Smooth muscle cell (in vitro differentiated cells): ENCODE data around the gene KRT1. TPM values are rescaled to one million over a fixed set of nuclear protein-coding genes. Genes with fewer than 3 reads are reported as not detected.

Experiments used
- DNase-seq: peaks from one replicate; lab custom pipeline; 2025; ENCODE audit not compliant: unreplicated experiment; lab: John Stamatoyannopoulos, UW
- H2AFZ ChIP-seq: fragments of 200-600 bp; sonication (generic); 2 replicates; pipeline ENCODE4 v1.6.0; 2016; ENCODE audit warnings: antibody characterized with exemption, low read depth, mild to moderate bottlenecking
- H3F3A ChIP-seq: fragments of 200-600 bp; sonication (generic); 2 replicates; pipeline ENCODE4 v1.6.0; 2017; ENCODE audit warnings: antibody characterized with exemption, low read depth
- H3K27ac ChIP-seq: fragments of 200-600 bp; sonication (generic); 2 replicates; pipeline ENCODE4 v1.5.1; 2016; ENCODE audit warnings: low read depth, mild to moderate bottlenecking
- H3K27me3 ChIP-seq: fragments of 200-600 bp; sonication (generic); 2 replicates; pipeline ENCODE4 v1.6.1; 2016; ENCODE audit warnings: low read depth, mild to moderate bottlenecking
- H3K36me3 ChIP-seq: fragments of 200-600 bp; sonication (generic); 2 replicates; pipeline ENCODE4 v1.5.1; 2016; ENCODE audit warnings: low read depth
- H3K4me1 ChIP-seq: fragments of 200-600 bp; sonication (generic); 2 replicates; pipeline ENCODE4 v1.5.1; 2016; ENCODE audit warnings: low read depth
- H3K4me2 ChIP-seq: fragments of 200-600 bp; sonication (generic); 2 replicates; pipeline ENCODE4 v1.6.0; 2016; ENCODE audit warnings: mild to moderate bottlenecking
- H3K4me3 ChIP-seq: fragments of 200-600 bp; sonication (generic); 2 replicates; pipeline ENCODE4 v1.5.1; 2016; ENCODE audit warnings: mild to moderate bottlenecking
- H3K79me2 ChIP-seq: fragments of 200-600 bp; sonication (generic); 2 replicates; pipeline ENCODE4 v1.6.0; 2016; ENCODE audit warnings: low read depth, mild to moderate bottlenecking
- H3K9ac ChIP-seq: fragments of 200-600 bp; sonication (generic); 2 replicates; pipeline ENCODE4 v1.6.0; 2016; ENCODE audit warnings: low read depth
- H3K9me3 ChIP-seq: fragments of 200-600 bp; sonication (generic); replicated peaks from 2 replicates; pipeline ENCODE4 v1.5.1; 2016; ENCODE audit warnings: low read depth
- H4K20me1 ChIP-seq: fragments of 200-600 bp; sonication (generic); 2 replicates; pipeline ENCODE4 v1.6.0; 2016; ENCODE audit warnings: low read depth
- CTCF ChIP-seq: fragments of 200-600 bp; sonication (generic); IDR thresholded peaks from 2 replicates; pipeline ENCODE4 v1.5.1; 2017; ENCODE audit warnings: borderline replicate concordance, mild to moderate bottlenecking, antibody characterized with exemption; ENCODE audit not compliant: insufficient read depth, poor library complexity, severe bottlenecking
- WGBS: methylation state at CpG from one replicate; pipeline ENCODE4 v1.1.7; 2016; ENCODE audit warnings: low lambda C conversion rate; 5-methylcytosine and 5-hydroxymethylcytosine counted together
- polyA plus RNA-seq: library from polyadenylated mRNA; unstranded; fragments of >200 nt; fragmentation: Nextera tagmentation; extraction: Ambion mirVana; gene quantifications from 2 replicates; pipeline ENCODE4 v1.2.1, GENCODE V29; 2016
- total RNA-seq: library from RNA; depleted of rRNA; stranded (reverse); fragments of >200 nt; gene quantifications from 2 replicates; pipeline ENCODE4 v1.2.3, GENCODE V29; 2014

The KRT1 gene
- 11.1 and 13.5 TPM in 2 replicates for total RNA-seq
- 3.1 and 5.6 TPM in 2 replicates for polyA plus RNA-seq

- no peaks in the 10 kb centered on the region for H3K4me1 ChIP-seq
- no peaks in the 10 kb centered on the region for H4K20me1 ChIP-seq
- H3K9me3 ChIP-seq: no peaks in the 10 kb centered on the region
- peaks cover 55% of the 10 kb centered on the region for H3K27me3 ChIP-seq
- H2AFZ ChIP-seq: no peak within 1 kb of the TSS
- no peak within 1 kb of the TSS for H3K4me3 ChIP-seq
- H3K9ac ChIP-seq: no peak within 1 kb of the TSS
- H3K79me2 ChIP-seq: no peaks in the 10 kb centered on the region
- DNase-seq: no peak
- no peaks in the 10 kb centered on the region for H3K36me3 ChIP-seq
- TF ChIP-seq CTCF: no peak
- no peak within 1 kb of the TSS for H3K4me2 ChIP-seq
- H3F3A ChIP-seq: no peaks in the 10 kb centered on the region
- 94% methylated on average over 3 of the region's 3 CpGs for WGBS
- no peak within 1 kb of the TSS for H3K27ac ChIP-seq
Observed at GRCh38 chr12:52680363-52680762, at the start of gene KRT1. Gene KRT1 (minus strand): TSS chr12:52680407. CDS start chr12:52680348, 59 bp downstream.

GRCh38 chr12:52729147-52729546 lies 48.9 kb upstream of the KRT1 start:
- Histone ChIP-seq H3K27me3 (peaks cover 70% of the 10 kb centered on the region), H3K9me3 (no peaks in the 10 kb centered on the region), H3K4me2 (no peak overlapping the region), H3F3A (no peaks in the 10 kb centered on the region), H2AFZ (no peak overlapping the region), H3K4me1 (no peaks in the 10 kb centered on the region), H4K20me1 (no peaks in the 10 kb centered on the region), H3K27ac (no peak overlapping the region), H3K9ac (no peak overlapping the region), H3K79me2 (no peaks in the 10 kb centered on the region), H3K36me3 (no peaks in the 10 kb centered on the region), H3K4me3 (no peak overlapping the region)
- TF ChIP-seq CTCF: no peak
- 72% methylated on average over 10 of the region's 10 CpGs for WGBS
- no peak for DNase-seq

GRCh38 chr12:52728374-52728773 lies 48.2 kb upstream of the KRT1 start:
- Histone ChIP-seq H3K9me3 (no peaks in the 10 kb centered on the region), H3K27me3 (peaks cover 66% of the 10 kb centered on the region), H3K4me3 (no peak overlapping the region), H2AFZ (no peak overlapping the region), H3K4me2 (no peak overlapping the region), H3K4me1 (no peaks in the 10 kb centered on the region), H3K79me2 (no peaks in the 10 kb centered on the region), H4K20me1 (no peaks in the 10 kb centered on the region), H3F3A (no peaks in the 10 kb centered on the region), H3K9ac (no peak overlapping the region), H3K36me3 (no peaks in the 10 kb centered on the region), H3K27ac (no peak overlapping the region)
- DNase-seq: no peak
- 89% methylated on average over 2 of the region's 2 CpGs for WGBS
- TF ChIP-seq CTCF: no peak

- H2AFZ ChIP-seq: no peak overlapping the region
- no peaks in the 10 kb centered on the region for H3K4me1 ChIP-seq
- no peak overlapping the region for H3K4me3 ChIP-seq
- H3K79me2 ChIP-seq: no peaks in the 10 kb centered on the region
- H4K20me1 ChIP-seq: no peaks in the 10 kb centered on the region
- H3K36me3 ChIP-seq: no peaks in the 10 kb centered on the region
- H3K27ac ChIP-seq: no peak overlapping the region
- no peak overlapping the region for H3K9ac ChIP-seq
- H3K9me3 ChIP-seq: no peaks in the 10 kb centered on the region
- peaks cover 62% of the 10 kb centered on the region for H3K27me3 ChIP-seq
- no peak overlapping the region for H3K4me2 ChIP-seq
- WGBS: 92% methylated on average over 4 of the region's 4 CpGs
- TF ChIP-seq CTCF: no peak
- no peaks in the 10 kb centered on the region for H3F3A ChIP-seq
- no peak for DNase-seq
Observed at GRCh38 chr12:52727037-52727436, 46.8 kb upstream of the KRT1 start.
